SH-SY5Y (cell line): ENCODE measurements around the gene ABTB2.

ENCODE experiments used
- GATA2 ChIP-seq: IDR thresholded peaks from 2 replicates; pipeline ENCODE4 v1.6.1; 2011; ENCODE audit warnings: mild to moderate bottlenecking, low read depth, low read length
- GATA3 ChIP-seq: IDR thresholded peaks from 2 replicates; pipeline ENCODE4 v1.6.1; 2011; ENCODE audit warnings: low read depth, mild to moderate bottlenecking, low read length, moderate library complexity

The ABTB2 gene

DNA sequence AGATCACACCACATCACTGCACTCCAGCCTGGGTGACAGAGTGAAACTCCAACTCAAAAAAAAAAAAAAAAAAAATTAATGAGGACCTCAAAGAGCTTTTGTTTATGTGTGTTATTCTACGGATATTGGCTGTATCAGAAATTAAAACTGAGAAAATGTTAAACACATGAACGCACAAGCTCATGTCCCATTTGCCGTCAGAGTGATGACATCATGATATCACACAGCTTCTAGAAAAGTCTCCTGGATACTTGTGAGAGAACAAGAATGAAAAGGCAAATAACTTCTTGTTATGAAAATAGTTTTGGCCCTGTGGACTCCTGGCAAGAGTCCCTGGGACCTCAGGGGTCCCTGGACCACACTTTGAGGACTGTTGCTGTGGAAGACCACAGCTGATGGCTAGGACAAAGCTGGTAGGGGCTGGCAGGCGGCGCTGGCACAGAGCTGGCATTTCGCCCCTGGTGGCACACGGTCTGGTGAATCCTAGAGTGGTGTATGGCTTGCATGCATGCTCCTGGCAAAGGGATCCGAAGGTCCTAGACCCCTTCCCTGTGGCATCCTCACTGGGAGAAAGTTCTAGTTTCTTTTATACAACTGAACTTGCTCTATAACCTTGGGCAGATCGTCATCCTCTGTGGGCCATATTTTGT is 178.7 kb downstream of the ABTB2 start:
- TF ChIP-seq GATA2 (no peak), GATA3 (no peak)

DNA sequence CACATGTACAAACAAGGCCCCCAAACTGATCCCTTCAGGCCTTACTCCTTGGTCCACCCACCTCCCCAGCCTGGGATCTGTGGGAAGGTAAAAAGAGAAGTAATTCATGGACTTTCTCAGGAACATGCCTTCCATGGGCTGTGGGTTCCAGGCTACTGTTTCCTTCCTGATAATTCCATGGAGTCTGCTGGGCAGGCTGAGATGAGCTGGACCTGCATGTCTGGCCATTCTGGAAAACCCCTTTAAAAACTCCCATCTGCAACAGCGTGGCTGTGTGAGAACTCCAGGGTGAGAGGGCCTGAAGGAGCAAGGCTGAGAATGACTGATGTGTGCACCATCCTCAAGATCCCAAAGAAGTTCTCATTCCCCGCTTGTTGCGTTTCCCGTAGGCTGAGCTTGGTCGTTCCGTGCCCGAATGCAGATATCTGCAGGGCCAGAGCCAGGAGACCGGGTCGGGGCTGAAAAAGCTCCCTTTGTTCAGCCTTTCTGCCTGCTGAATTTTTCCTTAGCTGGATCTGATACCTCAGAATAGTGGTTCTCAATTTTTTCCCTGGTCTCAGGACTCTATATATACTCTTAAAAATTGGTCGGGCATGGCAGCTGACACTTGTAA is 179.5 kb downstream of the ABTB2 start:
- TF ChIP-seq GATA2 = no peak
- no peak for TF ChIP-seq GATA3

DNA sequence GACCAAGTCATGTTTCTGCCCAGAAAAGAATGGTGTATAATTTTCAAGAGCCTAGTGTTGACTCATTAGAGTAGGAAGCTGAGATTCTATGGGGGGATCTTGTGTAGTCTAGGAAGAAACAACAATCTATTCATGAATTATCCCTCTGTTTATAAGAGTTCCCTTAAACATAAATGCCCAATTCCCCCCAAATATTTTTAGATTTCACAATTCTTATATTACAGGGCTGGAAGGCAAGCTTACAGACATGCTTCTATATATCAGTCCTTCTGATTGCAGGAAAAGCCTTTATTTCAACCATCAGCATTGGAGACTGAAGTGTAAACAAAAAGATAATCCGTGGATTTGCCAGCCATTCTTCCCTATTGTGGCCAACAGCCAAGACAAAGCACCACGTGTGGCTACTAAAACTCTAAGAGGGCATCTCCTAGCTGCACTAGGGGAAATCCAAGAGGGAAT is 181.0 kb downstream of the ABTB2 start:
- TF ChIP-seq GATA3 (no peak), GATA2 (no peak)

DNA sequence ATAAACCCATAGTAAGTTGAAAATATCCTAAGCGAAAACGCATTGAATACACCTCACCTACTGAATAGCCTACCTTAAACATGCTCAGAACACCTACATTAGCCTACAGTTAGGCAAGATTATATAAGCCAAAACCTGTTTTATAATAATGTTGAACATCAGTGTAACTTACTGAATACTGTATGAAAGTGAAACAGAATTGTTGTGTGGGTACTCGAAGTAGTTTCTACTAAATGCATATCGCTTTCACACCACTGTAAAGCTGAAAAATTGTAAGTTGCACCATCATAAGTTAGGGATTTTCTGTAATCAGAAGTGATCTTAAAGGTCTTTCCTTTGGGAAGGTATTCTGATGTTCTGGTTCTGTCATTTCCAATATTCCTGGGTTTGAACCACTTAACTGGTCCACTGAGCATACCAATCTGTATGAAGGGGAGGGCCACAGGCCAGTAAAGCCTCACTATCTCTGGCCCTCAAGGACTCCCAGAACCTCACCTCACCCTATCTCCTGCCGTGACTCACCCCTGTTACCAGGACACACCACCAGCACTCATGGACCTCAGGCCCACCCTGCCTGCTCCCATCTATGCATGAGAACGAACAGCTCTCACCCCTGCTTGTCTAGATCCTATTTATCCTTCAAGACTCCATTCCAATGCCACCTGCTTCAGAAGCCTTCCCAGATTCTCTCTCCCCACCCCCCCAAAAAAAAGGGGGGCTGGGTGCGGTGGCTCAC is 182.4 kb downstream of the ABTB2 start:
- TF ChIP-seq GATA3 = no peak
- TF ChIP-seq GATA2 = no peak

DNA sequence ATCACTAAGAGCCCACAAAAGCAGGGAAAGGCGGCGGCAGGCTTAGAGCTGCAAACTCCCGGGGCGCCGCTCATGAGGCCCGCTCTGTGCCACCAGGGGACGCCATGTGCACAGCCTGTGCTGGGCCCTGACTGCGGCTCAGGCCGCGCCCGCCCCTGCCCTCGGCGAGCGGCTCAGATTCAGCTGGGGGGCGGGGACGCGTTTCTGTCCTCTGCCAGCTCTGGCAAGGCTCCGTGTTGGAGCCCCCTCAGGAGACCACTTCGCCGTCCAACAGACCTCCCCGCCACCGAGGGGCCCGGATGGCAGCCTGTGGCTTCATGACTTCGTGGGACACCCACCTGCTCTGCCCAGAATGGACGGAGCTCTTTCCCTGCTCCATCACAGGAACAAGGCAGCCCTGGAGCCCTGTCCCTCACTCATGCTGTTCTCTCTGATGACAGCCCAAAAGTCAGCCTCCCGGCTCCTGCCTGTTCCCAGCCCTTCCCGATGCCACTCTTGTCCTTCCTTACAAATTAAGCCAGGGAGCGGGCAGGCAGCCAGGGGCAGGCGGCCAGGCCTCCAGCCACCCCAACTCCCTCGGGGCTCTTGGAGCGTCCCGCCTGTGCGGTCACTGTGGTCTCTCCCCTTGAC is 183.3 kb downstream of the ABTB2 start:
- no peak for TF ChIP-seq GATA2
- no peak for TF ChIP-seq GATA3

DNA sequence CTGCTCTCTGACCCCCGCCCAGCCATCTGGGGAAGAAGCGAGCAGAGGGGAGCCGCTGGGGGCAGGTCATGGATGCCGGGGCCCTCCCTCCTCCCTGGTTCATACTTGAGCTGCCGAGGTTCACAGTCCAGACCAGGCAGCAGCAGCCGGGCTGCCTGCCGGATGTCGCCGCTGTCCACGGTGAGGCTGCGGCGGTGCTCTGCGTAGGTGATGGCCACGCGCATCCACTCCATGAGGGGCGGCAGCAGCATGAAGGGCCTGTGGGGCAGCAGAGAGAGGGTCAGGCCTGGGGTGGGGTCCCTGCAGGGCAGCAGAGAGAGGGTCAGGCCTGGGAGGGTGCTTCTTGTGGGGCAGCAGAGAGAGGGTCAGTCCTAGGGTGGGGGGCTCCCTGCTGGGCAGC is 184.8 kb downstream of the ABTB2 start:
- TF ChIP-seq GATA2 = no peak
- no peak for TF ChIP-seq GATA3

DNA sequence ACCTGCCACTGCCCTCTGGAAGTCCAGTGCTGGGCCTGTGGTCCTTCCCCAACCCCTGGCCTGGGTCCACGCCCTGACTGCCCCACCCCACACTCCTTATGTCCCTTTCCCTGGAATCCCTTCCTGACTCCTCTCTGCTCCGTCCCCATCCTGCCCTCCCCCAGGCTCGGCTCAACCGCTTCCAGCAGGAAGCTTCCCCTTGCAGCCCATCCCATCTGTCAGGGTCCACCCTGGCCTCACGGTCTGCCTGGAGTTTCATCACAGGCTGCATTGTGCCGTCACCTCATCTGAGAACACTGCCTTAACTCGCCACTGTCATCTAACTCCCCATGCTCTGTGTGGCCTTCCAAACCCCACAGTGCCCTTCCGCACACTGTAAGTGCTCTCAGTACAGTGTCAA is 188.1 kb downstream of the ABTB2 start:
- TF ChIP-seq GATA3 = no peak
- TF ChIP-seq GATA2 = no peak

DNA sequence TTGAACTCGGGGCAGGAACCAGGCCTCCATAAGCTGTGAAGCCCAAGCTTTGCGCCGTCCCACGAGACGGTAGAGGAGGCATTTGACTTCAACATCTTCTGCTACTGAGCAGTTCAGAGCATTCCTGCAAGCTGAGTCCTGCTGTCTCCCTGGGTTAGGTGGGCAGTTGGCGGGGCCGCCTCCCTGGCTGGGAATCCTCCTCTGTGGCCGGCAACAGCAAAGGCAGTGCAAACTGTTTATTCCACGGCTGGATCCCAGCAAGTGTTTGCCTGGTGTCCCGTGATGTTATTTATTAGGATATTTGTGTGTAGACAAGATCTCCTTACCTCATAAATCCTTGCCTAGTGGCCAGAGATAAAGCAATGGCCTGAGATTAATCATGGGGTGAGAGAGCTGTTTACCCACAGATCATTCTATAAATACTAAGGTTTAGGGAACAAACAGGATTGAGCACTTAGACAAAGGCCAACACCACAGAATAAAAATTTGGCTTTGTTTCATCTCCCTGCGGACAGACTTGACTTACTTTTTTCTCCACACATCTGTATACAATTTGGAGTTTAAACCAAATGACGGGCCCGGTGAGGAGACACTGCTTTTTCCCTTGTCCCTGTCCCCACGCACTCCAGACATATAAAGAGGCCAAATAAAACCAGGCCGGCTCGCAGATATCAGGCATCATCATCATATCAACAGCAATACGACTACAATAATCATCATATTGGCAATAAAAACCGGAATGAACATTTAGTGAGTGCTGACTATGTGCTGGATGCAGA is 189.0 kb downstream of the ABTB2 start:
- TF ChIP-seq GATA3 (no peak), GATA2 (peak; percentile 25; the same call in 1 of the 2 replicates)

DNA sequence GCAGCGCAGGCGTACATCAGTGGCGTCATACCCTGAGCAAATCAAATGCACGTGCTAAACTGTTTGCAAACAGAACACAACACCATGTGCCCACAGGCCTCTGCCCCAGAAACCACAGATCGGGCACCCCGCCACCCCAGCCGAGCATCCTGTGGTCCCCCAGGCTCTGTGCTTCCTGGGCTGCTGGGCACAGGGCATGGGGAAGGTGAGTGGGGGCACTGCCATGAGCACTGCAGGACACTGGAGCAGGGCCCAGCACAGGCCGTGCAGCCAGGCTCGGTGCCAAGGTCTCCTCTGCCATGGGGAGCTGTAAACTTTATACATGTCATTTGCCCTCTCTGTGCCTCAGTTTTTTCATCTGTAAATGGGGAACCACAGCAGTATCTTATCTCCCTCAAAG is 189.8 kb downstream of the ABTB2 start:
- TF ChIP-seq GATA2 (no peak), GATA3 (no peak)

DNA sequence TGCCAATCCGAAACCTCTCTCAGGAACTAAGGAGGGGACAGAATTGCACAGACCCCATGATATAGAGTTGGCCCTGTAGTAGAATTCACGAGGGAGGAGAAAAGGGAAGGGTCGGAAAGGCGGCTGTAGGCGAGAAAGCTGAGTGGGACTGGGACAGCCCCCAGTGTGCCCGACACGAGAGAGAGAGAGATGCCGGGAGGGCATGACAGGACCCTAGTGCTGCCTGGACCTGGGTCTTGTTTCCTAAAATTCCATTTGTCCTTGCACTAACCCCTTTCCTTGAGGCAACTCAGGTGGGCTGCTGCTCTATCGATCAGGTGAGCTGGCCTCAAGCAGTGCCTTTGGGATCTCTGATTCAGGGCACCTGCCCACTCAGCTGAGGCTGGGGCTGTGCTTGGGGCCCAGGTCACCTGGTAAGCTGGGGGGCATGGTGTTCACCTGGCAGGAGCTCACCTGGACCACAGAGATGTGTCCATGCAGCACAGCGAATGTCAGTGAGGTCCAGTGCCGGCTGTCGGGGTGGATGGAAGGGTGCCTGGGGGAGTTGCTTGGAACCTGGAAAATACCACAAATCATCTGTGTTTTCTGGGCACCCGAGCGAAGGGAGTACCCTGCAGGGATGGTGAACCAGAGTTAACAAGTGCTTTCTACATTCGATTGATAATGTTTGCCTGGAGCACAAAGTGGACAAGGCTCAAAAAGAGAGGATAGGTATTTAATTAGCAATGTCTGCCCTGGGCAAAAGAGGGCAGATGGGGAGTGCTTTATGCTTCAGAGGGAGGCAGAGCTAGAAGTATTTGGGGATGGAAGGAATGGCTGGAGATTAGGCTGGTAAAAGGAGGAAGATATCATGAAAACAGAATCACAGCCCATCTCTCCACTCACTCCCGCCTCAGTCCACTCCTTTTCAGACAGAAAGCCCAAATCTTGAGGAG is 190.7 kb downstream of the ABTB2 start:
- no peak for TF ChIP-seq GATA2
- TF ChIP-seq GATA3 = no peak

DNA sequence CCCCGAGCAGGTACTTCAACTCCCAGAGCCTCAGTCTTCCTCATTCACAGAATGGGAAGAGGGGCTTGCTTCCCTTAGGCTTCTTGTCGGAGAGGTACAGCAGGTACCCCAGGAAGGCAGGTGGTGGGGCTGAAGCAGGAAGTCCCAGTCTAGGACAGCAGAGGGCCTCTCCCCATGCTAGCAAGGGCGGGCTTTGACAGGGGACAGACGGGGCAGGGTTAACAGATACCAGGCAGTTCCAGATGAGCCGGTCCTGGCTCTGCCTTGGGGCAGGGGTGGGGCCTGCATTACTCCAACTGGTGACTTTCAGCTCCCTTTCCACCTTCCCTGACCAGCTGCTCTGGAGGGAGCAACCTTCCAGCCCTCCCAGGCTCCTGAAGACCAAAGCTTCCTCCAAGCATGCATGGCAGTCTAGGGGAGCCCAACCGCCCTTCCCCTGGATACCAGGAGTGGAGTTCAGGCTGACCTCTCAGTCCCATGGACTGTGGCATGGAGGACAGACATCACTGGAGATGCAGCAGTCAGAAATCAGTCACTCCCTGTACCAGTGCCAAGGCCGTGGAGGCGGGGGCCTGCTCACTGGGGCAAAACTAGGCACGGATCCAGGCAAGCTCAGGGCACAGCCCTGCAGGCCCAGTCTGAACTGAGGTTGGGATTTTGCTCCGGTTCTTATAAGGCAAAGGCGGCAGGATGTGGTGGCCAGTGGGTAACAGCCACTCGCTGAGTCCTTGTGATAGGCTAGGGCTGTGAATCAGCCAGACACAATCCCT is 191.8 kb downstream of the ABTB2 start:
- no peak for TF ChIP-seq GATA2
- no peak for TF ChIP-seq GATA3

DNA sequence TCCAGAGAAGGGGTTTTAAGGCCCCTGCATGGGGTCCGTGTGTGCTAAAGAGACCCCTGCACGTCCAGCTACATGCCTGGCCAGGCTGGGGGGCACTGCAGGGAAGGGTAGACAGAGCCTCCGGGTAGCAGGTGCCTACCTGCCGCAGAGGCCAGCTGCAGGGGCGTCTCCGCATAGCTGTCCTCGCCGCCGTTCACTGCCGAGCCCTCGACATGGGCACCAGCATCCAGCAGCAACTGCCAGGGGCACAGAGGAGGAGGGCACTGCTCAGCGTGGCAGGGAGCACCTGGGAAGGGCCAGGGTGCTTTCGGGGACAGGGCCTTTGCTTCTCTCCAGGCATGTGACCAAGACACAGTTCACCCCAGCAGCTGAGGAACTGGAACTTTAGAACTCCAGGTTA is 192.7 kb downstream of the ABTB2 start:
- TF ChIP-seq GATA2 = no peak
- no peak for TF ChIP-seq GATA3
